ENCODE data around the gene EYA3. TPM values are rescaled to one million over a fixed set of nuclear protein-coding genes. Genes with fewer than 3 reads are reported as not detected.

EYA3 gene
- polyA plus RNA-seq, 3 donors: 47.5 to 75.0 (median 61.0) TPM

GRCh38 chr1:27973771-27974416 is 114.5 kb downstream of the EYA3 start:
- no peak for DNase-seq

- no peak for DNase-seq
Measured at GRCh38 chr1:27972141-27972540, 116.3 kb downstream of the EYA3 start.

- DNase-seq: no peak
Measured at GRCh38 chr1:27971674-27972073, 116.7 kb downstream of the EYA3 start.

GRCh38 chr1:27970401-27970800 is 118.0 kb downstream of the EYA3 start:
- no peak for DNase-seq

GRCh38 chr1:27968692-27969091 is 119.7 kb downstream of the EYA3 start:
- no peak for DNase-seq

- no peak for DNase-seq
Measured at GRCh38 chr1:27967884-27968466, 120.4 kb downstream of the EYA3 start.

GRCh38 chr1:27967106-27967883 is 121.1 kb downstream of the EYA3 start:
- DNase-seq: no peak

GRCh38 chr1:27966402-27967105 is 121.9 kb downstream of the EYA3 start:
- DNase-seq: no peak

GRCh38 chr1:27963393-27963792 is 125.0 kb downstream of the EYA3 start:
- no peak for DNase-seq

- no peak for DNase-seq
Measured at GRCh38 chr1:27961646-27962221, 126.7 kb downstream of the EYA3 start.

GRCh38 chr1:27960762-27961645 is 127.4 kb downstream of the EYA3 start:
- no peak for DNase-seq

- peak; percentile 83 for DNase-seq
Measured at GRCh38 chr1:27959792-27960603, 128.4 kb downstream of the EYA3 start, which contains the start of gene XKR8. Gene XKR8, plus strand, starts transcription at chr1:27959973. Its CDS starts 97 bp downstream, at chr1:27960070.

GRCh38 chr1:27958513-27958912 is 129.9 kb downstream of the EYA3 start:
- DNase-seq: no peak

- no peak for DNase-seq
Measured at GRCh38 chr1:27957655-27958054, 130.8 kb downstream of the EYA3 start.

- no peak for DNase-seq
Measured at GRCh38 chr1:27956761-27957160, 131.6 kb downstream of the EYA3 start.

GRCh38 chr1:27955076-27955475 is 133.3 kb downstream of the EYA3 start:
- no peak for DNase-seq

- DNase-seq: no peak
Measured at GRCh38 chr1:27954186-27954585, 134.2 kb downstream of the EYA3 start.

- no peak for DNase-seq
Measured at GRCh38 chr1:27952147-27952546, 136.3 kb downstream of the EYA3 start.

GRCh38 chr1:27951396-27951795 is 137.0 kb downstream of the EYA3 start:
- no peak for DNase-seq

GRCh38 chr1:27949027-27949426 is 139.4 kb downstream of the EYA3 start:
- no peak for DNase-seq
